CD4-positive, alpha-beta T cell treated with Interferon gamma for 1 hour (primary cell): Measurements from ENCODE around the gene AHDC1.
"Not testable (repeated sequence)": the region's sequence is repeated elsewhere in the genome, so short reads cannot be mapped to it uniquely, and the experiment has no call there.

Experiments used
- DNase-seq: peaks from one replicate; pipeline ENCODE4 v3.0.0-alpha.2; 2020

The AHDC1 gene

DNA sequence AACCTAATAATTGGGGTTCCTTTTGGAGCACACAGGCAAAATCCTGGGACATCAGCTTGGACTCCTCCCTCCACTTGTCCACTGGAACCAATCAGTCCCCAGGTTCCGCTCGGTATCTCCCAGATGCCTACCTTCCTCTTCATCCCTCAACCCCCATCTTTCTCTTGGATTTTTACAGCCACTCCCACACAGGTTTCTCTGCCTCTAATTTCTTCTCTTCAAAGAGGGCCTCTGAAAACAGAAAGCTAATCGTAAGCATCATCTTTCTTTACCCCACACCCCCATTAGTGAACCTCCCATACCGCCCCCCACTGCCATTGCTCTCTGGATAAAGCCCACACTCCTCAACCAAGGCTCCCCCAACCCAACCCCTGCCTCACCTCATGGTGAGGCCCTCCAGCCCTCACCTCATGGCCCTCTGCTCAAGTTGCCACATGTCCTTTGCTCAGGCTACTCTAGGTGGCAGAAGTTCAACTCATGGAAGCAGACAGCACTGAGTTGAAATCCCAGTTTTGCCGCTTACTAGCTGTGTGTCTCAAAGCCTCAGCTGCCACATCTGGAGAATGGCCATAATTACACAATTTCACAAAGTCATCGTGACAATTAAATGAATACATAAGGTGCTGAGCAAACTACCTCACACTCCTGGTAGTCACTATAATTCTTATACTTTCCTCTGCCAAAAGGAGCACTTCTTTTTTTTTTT, 95.8 kb downstream of the AHDC1 start:
- DNase-seq, result no peak

- no peak for DNase-seq
Observed at GRCh38 chr1:27506703-27507102, 97.2 kb downstream of the AHDC1 start.

DNA sequence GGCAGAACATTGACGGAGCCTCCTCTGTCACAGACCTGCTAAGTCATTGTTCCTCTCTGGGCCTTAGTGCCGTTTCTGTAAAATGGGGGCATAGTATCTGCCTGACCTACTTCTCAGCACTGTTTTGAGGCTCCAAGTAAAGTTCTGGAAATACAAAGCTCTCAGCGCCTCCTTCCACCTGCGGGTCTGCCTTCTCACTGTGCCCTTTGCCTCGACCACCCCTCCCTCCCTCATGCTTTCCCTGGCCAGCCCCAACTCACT, 98.6 kb downstream of the AHDC1 start:
- no peak for DNase-seq

- no peak for DNase-seq
Observed at GRCh38 chr1:27504588-27505419, 99.1 kb downstream of the AHDC1 start.

DNA sequence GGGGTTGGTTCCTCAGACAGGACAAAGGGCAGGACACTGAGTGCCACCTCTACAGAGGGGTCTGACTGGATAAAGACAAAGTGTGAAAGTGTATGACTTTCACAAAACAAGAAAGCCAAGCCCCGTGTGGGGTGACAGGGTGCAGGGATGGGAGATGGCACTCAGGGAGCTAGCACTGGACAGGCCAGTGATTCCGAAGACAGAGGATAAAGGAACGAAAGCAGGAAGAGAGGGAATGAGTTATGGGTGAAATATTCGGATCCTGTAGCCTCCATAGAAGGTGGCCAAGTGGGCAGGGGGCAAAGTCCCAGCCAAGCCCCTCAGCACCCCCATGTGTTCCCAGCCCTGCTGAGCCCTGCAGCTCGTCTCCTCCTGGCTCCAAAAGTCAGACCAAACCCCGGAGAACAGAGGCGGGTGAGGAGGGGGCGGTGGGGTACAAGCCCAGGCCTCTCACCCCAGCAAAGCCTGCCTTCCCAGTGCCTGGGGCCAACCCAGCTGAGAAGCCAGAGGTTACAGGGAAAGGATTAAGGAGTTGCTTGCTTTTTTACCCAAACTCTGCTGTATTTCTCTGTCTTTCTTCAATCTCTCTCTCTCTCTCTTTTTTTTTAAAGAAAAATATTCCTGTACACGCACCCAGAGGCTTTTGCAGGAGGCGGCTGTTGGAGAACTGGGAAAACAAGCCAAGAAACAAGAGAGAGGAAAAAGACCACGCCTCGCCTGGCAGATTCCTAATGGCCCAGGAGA, 99.9 kb downstream of the AHDC1 start:
- DNase-seq, result no peak

GRCh38 chr1:27503033-27503432, 100.9 kb downstream of the AHDC1 start:
- DNase-seq, result no peak

DNA sequence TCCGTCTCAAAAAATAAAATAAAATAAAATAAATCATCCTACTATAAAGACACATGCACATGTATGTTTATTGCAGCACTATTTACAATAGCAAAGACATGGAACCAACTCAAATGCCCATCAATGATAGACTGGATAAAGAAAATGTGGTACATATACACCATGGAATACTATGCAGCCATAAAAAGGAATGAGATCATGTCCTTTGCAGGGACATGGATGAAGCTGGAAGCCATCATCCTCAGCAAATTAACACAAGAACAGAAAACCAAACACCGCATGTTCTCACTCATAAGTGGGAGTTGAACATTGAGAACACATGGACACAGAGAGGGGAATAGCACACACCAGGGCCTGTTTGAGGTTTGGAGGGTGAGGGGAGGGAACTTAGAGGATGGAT, 102.8 kb downstream of the AHDC1 start:
- not testable (repeated sequence) for DNase-seq

GRCh38 chr1:27499142-27499541, 104.8 kb downstream of the AHDC1 start:
- no peak for DNase-seq

- DNase-seq, result no peak
Observed at GRCh38 chr1:27496604-27497155, 107.3 kb downstream of the AHDC1 start.

DNA sequence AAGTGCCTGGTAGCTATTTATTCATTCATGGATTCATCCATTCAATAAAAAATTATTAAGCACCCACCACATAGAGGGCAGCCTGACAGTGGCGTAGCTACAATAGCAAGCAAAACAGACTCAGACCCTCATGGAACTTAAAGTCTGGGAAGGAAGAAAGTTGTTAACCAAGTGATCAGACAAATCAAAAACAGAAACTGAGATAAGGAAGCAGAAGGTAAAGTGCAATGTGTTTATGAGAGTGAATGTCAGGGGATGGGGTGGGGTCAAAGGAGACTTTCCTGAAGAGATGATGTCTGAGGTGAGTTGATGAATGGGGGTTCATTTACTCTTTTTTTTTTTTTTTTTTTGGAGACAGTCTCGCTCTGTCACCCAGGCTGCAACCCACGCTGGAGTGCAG, 111.1 kb downstream of the AHDC1 start:
- no peak for DNase-seq

DNA sequence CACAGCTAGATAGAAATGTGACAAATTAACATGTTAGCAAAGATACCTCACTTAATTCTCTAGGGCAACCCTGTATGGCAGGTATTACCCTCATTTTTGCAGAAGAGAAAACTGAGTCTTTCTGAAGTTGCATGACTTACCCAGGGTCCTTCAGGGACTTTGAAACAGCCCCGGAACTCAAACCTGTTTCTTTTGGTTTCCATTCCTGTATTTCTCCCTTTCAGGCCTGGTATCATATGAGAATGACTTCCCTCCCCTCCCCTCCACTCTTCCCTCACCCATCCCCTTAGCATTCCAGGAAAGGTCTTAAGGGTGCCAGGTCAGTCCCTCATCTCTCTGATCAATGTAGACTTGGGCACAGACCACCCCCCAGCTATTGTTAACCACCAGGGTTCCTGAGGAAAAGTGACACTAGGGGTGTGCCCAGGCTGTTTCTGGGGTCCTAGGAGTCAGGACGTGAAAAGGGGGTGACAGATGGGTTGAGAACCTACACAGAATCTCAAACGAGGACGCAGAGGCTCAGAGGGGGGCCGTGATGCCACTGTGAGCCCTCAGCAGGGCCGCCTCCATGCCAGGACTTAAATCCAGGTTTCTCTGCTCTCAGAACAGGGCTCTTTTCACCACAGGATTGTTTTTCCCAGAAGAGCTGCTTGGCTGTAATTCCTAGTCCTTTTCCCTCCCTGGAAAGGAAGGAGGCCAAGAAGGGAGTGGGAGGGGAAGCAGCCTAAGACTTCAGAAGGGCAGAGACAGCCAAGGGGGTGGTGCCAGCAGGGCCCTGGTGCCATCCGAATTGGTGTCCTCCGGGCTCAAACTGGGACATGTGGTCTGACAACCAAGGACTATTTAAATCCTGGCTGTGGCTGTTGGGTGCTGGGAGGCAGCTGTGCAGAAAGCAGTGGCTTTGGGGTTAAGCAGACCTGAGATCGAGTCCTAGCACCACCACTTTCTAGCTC, 111.9 kb downstream of the AHDC1 start:
- DNase-seq, result no peak

GRCh38 chr1:27489973-27490741, 113.8 kb downstream of the AHDC1 start, which contains the start of gene WASF2:
Gene WASF2 (minus strand): TSS chr1:27490167. CDS start chr1:27428890, 61,277 bp downstream.
- DNase-seq, result peak; percentile 95

DNA sequence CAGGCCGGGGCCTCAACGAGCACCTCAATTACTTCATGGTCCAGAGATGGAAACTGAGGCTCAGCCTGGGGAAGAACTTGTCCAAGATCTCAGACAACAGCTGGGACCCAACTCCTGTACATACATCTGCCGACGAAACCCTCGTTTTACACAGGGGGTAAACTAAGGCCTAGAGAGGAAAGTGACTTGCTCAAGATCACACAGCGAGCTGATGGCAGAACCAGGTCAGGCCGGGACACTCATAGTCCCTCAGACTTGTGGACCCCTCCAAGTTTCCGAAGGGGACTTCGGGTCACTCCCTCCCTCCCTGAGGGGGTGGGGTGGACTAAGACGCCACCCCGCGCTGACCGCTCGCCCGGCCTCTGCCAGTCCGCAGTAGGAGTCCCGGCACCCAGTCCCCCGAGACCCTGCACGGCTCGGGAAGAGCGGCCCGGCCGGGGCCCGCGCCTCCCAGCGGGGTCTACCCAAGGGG, 114.4 kb downstream of the AHDC1 start:
- no peak for DNase-seq

DNA sequence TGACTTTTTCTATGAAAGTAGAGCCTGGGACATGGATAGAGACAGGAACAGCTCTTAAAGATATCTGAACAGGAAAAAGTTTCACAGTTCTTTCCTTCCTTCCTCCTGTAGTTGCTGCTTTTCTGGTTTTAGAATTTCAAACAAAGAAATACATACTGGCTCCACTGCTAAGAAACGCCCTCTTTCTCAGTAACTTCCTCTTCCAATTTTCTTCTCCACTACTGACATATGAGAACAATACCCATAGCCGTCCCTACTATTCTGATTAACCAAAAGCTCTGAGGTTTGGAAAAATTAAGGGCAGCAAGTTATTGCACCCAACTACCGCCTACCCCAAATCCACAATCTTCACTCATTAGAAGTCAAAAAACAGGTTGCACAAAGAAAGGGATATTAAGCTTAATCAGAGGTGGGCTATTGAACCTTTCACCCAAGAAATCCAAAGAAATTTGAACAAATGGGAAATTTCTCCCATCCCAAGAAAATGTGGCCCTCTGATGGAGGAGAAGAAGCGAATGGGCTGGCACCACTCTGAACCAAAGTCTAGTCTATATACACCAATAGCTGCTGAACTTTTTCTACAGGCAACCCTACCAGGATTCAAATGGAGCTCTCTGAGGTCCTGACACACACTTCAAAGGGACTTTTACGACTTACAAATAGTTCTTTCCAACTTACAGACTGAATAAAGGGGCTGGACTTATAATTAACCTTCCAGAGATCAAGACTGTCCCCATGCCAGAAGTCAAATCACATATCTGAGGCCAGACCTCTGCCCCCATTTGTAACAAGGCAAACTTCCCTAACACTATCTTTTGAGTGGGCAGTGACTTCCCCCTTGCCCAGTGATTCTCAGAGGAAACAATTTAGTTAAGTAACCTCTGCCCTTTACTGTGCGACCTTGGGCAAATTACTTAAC, 115.7 kb downstream of the AHDC1 start:
- no peak for DNase-seq

- no peak for DNase-seq
Observed at GRCh38 chr1:27485363-27485762, 118.6 kb downstream of the AHDC1 start.
